GM18517 (cell line): Measurements from ENCODE around the gene TOMM20L.
A peak's percentile ranks its signal among the peaks of the same experiment; 100 is the strongest.

Experiments used
- ATAC-seq: cut with Tn5 transposase; IDR thresholded peaks from one replicate; pipeline ENCODE4 v1.9.1; 2021; ENCODE audit warnings: mild to moderate bottlenecking, moderate library complexity; ENCODE audit not compliant: unreplicated experiment

The TOMM20L gene

GRCh38 chr14:58426670-58427280 is 31.0 kb downstream of the TOMM20L start:
- ATAC-seq, result peak; percentile 29

- ATAC-seq, result peak; percentile 90
Measured at GRCh38 chr14:58427281-58428117, 31.8 kb downstream of the TOMM20L start, which contains the start of the genes KIAA0586 and TIMM9. Gene KIAA0586, plus strand, starts transcription at chr14:58427719. Its CDS starts 546 bp downstream, at chr14:58428265. Gene TIMM9, minus strand, starts transcription at chr14:58427531. Its CDS starts 15,586 bp downstream, at chr14:58411945.

GRCh38 chr14:58428118-58428683 is 32.5 kb downstream of the TOMM20L start:
- no peak for ATAC-seq

GRCh38 chr14:58430156-58430555 is 34.4 kb downstream of the TOMM20L start:
- ATAC-seq, result no peak

GRCh38 chr14:58439476-58439875 is 43.7 kb downstream of the TOMM20L start:
- ATAC-seq, result no peak

- ATAC-seq, result no peak
Measured at GRCh38 chr14:58444627-58445026, 48.9 kb downstream of the TOMM20L start.

- ATAC-seq, result no peak
Measured at GRCh38 chr14:58455593-58456265, 60.0 kb downstream of the TOMM20L start.
